GM19035 (cell line): ENCODE results near the gene OARD1.
"Not testable (repeated sequence)": the region's sequence is repeated elsewhere in the genome, so short reads cannot be mapped to it uniquely, and the experiment has no call there.

Experiments
- ATAC-seq: cut with Tn5 transposase; IDR thresholded peaks from one replicate; pipeline ENCODE4 v1.9.1; 2021; ENCODE audit not compliant: unreplicated experiment

OARD1 gene

GRCh38 chr6:41028561-41029412, 43.4 kb downstream of the OARD1 start:
- ATAC-seq, result peak; percentile 19

GRCh38 chr6:41027799-41028560, 44.2 kb downstream of the OARD1 start:
- peak; percentile 92 for ATAC-seq

- no peak for ATAC-seq
Observed at GRCh38 chr6:41027241-41027640, 44.9 kb downstream of the OARD1 start.

DNA sequence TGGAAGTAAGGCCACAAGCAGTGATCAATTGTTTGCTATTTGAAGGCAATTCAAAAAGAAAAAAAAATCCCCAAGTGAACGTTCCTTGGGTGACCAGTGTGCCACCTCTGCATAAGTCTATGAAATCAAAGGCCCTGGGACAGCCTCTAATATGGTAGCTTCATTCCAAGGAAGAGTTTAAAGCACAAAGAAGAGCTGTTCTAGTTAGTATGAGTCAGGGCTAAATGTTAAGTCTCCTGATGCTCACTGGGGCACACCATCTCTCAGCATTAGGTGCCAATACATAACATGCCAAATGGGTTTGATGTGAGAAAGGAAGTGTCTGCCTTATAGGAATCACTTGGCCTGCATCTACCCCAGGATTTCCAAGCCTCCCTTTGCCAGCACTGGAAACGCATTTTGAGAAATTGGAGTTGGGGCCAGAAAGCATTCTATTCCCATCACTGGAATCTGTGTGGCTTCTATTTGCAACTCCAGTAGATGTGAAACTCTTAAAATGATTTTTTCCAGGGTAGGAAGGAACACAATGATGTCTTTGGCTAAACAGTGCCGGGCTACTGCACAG, 46.1 kb downstream of the OARD1 start:
- ATAC-seq, result no peak

- no peak for ATAC-seq
Observed at GRCh38 chr6:41023114-41023513, 49.0 kb downstream of the OARD1 start.

- no peak for ATAC-seq
Observed at GRCh38 chr6:41022294-41022693, 49.9 kb downstream of the OARD1 start.

DNA sequence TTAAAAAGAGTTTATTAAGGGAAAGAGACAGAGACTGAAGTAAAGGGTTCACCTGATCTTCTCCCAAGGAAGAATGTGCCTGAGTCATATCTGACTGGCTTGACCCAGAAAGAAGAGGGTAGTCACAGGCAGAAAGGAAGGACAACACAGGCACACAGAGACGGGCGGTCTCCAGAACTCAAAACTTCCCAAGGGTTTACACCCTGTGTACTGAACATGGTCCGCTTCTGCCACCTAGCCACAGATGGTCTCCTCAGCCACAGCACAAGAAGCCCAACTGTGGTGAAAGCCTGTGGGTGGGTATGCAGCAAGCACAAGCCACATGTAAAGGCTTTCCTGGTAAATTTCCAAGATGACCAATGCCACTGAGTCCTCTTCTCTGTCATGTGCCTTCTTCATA, 50.3 kb downstream of the OARD1 start:
- ATAC-seq, result no peak

DNA sequence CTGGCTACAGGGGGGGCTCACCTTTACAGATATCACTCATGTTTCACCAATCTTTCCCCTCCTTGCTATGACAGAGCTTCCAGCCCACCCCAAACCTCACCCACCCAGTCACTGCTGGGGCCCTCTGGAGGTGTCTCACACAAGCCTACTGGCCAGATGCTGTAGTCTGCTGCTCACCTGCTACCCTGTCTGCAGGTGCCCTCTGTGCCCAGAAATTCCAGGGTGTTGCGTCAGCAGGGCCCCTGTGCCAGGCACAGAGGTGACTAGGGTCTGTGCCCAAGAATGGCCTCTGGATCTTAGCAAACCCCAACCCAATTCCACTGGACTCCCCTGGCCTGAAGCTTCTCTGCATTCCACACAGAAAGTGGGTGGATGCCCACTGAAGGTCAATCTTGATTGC, 54.5 kb downstream of the OARD1 start:
- ATAC-seq, result no peak

DNA sequence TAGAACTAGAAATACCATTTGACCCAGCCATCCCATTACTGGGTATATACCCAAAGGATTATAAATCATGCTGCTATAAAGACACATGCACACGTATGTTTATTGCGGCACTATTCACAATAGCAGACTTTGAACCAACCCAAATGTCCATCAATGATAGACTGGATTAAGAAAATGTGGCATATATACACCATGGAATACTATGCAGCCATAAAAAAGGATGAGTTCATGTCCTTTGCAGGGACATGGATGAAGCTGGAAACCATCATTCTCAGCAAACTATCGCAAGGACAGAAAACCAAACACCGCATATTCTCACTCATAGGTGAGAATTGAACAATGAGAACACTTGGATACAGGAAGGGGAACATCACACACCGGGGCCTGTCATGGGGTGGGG, 56.3 kb downstream of the OARD1 start:
- ATAC-seq, result not testable (repeated sequence)

- no peak for ATAC-seq
Observed at GRCh38 chr6:41014780-41015179, 57.4 kb downstream of the OARD1 start.
